Stimulated activated CD4-positive, alpha-beta T cell treated with anti-CD3 and anti-CD28 coated beads, TNF-alpha, amount 100 ng/mL, for 24 hours (primary cell): Measurements from ENCODE around the gene VPS11.
"Not testable (repeated sequence)": the region's sequence is repeated elsewhere in the genome, so short reads cannot be mapped to it uniquely, and the experiment has no call there.

ENCODE experiments used
- DNase-seq, 3 experiments: peaks; one replicate each; pipeline ENCODE4 v3.0.0-alpha.2; 2020; ENCODE audit warnings: low read depth in 3 of 3

The VPS11 gene

GRCh38 chr11:119067371-119068222, at the start of gene VPS11:
VPS11 (plus strand) TSS chr11:119067818; CDS start chr11:119067824, 6 bp downstream.
- peak; percentile 95 to 99 (median 96) for DNase-seq

DNA sequence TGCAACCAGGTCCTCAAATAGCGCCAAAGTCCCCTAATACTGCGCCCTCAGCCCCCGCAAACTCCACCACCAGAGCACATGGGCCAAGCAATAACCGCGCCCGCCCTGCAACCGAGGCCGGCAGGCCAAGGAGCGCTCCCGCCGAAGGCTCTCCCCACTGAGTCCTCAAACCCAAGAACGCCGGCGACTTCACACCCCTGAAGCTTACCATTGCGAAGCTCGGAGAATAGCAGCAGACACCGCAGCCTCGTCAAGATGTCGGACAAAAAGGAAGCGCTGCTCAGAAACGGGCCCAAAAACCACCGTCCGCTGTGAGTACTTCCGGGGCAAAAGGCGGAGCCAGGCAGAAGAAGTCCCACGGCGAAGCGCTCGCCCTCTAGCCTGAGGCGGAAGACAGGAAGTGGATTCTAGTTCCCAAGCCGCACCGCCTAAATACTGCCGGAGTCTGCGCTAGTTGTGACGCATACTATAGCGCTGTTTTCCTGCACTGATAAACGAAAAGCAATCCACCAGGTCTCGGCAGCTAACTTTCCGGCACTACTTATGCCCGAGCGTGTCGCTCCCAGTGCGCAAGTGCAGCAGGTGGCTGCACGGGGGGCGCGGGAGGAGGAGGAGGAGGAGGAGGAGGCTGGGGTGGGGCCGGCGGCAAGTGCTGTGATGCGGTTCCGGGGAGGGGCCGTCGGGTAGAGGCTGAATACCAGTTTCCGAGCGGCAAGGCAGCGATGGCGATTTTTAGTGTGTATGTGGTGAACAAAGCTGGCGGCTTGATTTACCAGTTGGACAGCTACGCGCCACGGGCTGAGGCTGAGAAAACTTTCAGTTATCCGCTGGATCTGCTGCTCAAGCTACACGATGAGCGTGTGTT, 49.3 kb upstream of the VPS11 start, which contains the start of the genes RPS25 and TRAPPC4:
Gene RPS25, minus strand, starts transcription at position 270 of the 865 bp plus-strand sequence. Its CDS starts 59 bp downstream, at position 211.
Gene TRAPPC4, plus strand, starts transcription at position 693 of the 865 bp plus-strand sequence. Its CDS starts 30 bp downstream, at position 723.
- DNase-seq = peak; percentile 90 to 94 (median 94)

- no peak for DNase-seq
Observed at GRCh38 chr11:119019996-119020395, 47.6 kb upstream of the VPS11 start.

DNA sequence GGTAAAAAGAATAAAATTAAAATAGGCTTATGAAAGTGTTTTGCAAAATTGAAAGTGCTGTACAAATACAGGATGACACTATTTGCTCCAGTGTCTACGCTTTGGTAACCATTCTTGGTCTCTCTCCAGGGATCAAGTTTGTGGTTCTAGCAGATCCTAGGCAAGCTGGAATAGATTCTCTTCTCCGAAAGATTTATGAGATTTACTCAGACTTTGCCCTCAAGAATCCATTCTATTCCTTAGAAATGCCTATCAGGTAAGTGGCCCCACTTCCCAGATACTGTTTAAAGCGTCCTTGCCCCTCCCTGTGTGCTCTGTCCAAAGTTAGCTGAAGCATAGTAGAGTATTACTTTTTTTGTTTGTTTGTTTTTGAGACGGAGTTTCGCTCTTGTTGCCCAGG, 46.0 kb upstream of the VPS11 start:
- DNase-seq = no peak

GRCh38 chr11:119023741-119024140, 43.9 kb upstream of the VPS11 start:
- no peak for DNase-seq

DNA sequence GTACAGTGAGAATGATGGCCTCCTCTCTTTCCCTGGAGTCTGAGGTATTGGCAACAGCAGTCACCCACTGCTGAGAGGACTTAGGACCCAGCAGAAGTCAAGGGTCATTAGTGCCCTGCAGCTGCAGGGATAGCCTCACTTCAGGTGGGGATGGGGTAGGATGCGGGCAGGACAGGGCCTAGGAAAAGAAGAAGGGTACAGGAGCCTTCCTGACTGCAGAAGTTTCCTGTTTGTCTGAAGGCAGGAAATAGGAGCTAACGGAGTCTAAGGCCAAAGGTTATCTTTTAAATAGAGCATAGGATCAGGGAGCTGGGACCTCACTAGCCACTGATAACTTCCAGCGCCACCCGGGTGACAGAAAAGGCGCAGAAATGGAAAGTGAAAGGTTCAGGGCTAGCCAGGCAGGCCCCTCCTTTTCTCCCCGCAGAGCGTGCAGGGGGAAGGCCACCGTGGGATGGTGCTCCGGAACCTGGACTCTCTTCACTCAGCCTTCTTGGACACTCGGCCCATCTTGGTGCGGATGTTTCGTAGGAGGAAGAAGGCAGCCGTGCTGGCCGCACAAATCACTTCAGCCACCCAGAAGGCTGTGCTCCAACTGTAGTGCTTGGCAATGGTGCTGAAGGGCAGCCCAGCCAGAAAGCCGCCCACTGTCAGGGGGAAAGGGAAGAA, 43.1 kb upstream of the VPS11 start:
- no peak for DNase-seq

DNA sequence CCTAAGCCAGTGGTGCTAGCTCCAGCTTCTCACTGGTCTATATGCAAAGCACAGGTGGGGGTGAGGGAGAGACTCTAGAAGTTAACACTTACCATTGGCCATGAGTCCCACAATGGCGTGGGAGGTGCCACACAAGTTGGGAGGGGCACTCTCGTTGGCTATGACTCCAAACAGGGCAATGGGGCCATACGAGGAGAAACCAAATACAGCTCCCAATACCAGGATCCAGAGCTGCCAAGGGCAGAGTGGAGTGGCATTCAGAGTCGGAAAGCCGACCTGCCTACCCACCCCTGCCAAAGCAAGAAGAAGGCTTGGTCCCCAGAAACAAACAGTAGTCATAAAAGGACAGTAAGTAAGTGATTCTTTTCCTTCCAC, 42.5 kb upstream of the VPS11 start:
- no peak for DNase-seq

- DNase-seq = no peak
Observed at GRCh38 chr11:119025541-119025940, 42.1 kb upstream of the VPS11 start.

DNA sequence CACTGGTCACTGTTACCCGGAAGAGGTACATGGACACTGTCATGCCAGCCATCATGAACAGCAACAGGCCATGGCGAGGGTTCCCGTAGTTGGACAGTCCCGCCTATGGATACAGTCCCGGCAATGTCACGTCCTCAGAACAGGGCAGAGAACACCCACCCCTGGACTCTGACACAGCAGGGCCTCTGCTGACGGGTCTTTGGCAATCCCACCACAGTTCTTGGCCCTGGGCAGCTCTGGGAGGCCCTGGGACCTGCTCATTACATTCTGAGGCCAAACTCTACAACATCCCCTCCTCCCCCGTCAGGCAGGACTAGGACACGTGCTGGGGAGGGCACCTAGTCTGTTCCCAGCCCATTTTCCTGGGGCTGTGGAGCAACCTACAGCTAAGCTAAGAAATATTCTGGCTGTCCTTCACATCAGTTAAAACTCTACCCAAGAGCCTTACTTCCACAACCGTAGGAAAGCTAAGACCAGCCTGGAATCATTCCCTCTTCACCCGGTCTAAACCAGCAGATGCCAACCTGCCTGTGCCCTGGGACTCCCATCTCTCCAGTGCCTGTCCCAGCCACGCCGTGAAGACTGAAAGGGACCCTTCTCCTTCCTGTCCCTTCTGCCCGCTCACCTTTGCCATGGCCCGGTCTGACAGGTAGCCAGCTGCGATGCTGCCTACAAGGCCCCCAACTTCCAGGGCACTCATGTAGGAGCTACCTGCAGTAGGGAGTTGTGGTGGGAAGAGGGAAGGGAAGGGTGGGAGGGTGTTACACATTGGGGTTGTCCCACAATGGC, 41.4 kb upstream of the VPS11 start:
- no peak for DNase-seq

DNA sequence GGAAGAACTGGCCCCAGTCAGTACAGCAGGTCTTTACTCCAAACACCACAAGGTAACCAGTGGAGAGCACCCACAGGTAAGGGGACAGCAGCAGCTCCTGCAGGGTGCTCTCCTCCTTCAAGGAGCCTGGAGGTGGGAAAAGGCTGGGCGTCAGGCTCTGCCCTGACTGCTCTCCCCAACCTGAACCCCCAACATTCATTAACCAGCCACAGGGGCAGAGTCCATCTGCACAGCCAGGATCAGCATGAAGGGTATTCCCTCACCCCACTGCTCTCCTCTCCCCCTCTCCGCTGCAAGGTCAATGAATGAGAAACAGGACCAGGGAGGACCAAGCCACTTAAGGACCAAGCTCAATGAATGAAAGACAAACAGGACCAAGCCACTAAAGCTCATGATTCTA, 40.6 kb upstream of the VPS11 start:
- DNase-seq = no peak

GRCh38 chr11:119027561-119028345, 39.9 kb upstream of the VPS11 start:
- no peak for DNase-seq

DNA sequence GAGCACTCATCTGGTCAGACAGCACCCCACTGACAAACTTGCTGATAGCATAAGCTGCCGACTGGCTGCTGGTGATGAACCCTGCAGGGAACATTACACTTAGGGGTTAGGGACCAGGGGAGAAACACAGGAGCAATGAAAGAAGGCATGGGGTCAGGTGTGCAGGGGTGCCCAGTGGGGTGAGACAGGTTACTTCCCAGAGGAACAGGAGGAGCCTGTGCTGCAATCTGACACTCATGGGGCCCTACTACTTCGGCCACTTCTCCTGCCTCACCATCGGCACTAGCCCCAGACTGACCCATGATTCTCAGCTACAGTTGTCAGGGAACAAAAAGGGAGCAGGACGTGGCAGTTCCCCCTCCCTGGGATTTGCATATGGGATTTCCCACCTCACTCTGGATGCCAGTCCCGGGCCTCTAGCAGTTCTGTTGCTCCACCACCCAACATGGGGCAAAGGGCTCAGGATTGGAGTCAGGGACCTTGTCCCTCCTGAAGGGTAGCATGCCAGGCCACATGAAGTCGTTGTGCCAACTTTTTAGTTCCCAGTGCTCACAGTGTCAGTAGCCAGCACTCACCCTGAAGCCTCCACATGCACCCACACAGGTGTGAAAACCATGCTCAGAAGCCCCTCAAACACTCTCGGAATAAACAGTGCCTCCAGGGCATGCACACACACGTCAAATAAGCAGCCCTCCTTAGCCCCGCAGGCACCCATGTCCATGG, 39.1 kb upstream of the VPS11 start:
- no peak for DNase-seq

GRCh38 chr11:119029069-119029339, 38.6 kb upstream of the VPS11 start:
- DNase-seq = no peak

- peak; percentile 25 to 51 (median 47) for DNase-seq
Observed at GRCh38 chr11:119029340-119030028, 38.1 kb upstream of the VPS11 start.

DNA sequence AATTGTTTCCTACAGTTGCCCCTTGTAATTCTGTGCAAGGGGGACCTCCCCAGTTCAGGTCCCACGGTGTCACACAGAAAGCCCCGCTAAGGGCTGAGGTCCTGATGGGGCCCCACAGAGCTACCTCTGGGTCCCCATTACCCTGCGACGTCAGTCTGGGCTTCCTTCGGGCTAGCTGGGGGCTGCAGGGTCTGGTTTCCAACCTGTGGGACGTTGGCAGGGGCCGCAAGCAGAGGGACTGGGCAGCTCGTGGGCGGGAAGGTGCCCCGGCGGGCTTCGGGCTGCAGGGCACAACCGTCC, 37.6 kb upstream of the VPS11 start:
- no peak for DNase-seq

DNA sequence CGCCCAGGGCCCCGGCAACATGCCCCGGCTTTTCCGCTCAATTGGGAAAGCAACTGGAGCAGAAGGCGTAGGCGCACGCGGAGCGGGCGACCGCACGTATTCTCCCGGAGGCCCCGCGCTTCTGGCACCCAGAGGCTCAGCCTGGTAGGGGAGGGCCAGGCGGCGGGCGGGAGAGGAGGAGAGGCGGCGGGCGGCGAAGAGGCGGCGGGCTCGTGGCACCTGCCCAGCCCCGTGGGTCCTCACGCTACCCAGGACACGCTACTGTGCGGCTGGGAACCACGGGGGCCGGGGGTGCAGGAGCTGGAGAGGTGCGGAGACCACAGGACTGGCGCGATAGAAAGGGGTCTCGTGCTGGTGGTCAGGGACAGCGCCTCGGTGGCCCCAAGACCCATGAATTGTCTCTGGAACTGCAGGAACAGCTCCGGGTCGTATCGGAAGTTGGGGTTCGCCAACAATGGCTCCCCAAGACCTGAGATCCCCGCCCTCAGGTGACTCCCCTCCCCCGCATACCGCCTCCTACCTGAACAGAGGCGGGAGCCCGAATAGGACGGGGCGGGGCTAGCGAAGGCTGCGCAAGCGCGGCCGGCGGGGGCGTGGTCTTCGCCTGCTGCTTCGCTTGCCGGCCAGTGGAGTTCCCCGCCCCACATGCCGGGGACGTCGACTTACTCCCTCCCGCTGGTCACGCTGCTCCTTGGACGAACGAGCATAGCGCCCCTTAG, 37.1 kb upstream of the VPS11 start, which contains the start of gene SLC37A4:
Gene SLC37A4, minus strand, starts transcription at position 549 of the 719 bp plus-strand sequence.
- DNase-seq = peak; percentile 90 to 100 (median 99)

DNA sequence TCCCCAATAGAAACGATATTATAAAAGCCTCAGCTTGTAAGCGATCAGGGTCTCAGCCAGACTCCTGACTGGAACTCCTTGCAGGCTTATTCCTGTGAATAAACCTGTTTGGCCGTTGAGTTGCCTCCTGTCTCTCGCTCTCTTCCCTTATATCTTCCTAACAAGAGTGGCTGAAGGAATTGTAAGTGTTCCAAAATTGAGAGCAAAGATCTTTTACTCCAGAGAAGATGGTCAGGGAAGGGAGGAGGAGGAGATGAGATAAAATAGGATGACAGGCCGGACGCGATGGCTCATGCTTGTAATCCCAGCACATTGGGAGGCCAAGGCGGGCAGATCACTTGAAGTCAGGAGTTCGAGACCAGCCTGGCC, 35.7 kb upstream of the VPS11 start:
- DNase-seq = no peak

DNA sequence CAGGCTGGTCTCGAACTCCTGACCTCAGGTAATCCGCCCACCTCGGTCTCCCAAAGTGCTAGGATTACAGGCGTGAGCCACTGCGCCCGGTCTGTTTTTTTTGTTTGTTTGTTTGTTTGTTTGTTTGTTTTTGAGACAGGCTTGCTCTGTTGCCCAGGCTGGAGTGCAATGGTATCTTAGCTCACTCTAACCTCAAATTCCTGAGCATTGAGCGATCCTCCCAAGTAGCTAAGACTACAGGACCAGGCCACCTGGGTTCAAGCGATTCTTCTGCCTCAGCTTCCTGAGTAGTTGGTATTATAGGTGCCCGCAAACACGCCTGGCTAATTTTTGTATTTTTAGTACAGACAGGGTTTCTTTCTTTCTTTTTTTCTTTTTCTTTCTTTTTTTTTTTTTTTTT, 34.2 kb upstream of the VPS11 start:
- not testable (repeated sequence) for DNase-seq

DNA sequence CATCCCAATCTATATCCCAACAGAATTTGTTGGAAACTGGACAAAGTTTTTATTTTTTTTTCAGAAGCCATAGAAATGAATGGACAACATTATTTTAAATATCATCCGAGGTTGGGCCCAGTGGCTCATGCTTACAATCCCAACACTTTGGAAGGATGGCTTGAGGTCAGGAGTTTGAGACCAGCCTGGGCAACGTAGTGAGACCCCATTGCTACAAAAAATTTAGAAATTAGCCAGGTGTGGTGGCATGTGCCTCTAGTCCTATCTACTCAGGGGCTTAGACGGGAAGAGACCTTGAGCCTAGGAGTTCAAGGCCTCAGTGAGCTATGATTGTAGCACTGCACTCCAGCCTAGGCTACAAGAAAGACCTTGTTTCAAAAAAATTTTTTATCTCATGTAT, 32.8 kb upstream of the VPS11 start:
- no peak for DNase-seq
